ENCODE measurements around the gene EYA3. TPM values are rescaled to one million over a fixed set of nuclear protein-coding genes. Genes with fewer than 3 reads are reported as not detected.

EYA3 gene, protein sequence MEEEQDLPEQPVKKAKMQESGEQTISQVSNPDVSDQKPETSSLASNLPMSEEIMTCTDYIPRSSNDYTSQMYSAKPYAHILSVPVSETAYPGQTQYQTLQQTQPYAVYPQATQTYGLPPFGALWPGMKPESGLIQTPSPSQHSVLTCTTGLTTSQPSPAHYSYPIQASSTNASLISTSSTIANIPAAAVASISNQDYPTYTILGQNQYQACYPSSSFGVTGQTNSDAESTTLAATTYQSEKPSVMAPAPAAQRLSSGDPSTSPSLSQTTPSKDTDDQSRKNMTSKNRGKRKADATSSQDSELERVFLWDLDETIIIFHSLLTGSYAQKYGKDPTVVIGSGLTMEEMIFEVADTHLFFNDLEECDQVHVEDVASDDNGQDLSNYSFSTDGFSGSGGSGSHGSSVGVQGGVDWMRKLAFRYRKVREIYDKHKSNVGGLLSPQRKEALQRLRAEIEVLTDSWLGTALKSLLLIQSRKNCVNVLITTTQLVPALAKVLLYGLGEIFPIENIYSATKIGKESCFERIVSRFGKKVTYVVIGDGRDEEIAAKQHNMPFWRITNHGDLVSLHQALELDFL
- total RNA-seq (ENCODE audit: unreplicated experiment): 20.7 TPM
- long read RNA-seq, partial matches to known transcripts: 1 of 3 reads
- long read RNA-seq, other reads (novel, unspliced or antisense): 2 of 3 reads

DNA sequence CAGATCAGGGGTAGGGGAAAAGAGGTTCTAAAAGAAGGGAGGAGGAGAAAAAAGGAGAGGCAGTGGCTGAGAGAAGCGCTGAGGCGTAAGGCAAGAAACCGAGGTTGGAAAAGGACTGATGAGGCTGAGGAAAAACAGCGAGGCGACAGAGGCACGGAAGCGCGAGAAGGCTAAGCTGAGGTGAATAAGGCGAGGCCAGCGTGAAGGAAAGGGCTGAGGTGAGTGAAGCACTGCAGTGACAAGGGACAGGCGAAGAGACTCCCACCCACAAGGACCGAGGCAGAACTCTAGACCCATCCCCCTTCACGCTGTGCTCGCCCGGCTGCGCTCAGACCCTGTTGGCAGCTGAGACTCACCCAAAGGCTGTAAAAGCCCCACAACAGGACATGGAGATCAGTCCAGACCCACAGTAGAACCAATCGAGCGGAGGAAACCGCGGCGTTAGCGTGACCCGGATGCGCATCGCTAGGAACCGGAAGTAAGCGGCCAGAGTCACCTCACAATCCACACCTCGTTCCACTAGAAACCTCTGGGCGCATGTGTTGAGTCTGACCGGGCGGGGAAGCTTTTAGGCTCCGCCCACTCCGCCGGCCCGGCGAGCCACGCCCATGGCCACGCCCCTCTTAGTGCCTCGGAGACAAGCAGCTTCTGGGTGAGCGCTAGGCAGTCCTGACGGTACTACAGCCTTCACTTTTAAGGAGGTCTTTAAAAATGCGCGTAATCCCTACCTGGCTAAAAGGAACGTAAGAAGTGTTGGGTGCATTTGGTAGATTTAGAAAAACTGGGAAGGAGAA, at the start of gene EYA3:
Gene EYA3, minus strand, starts transcription at position 443 of the 794 bp plus-strand sequence. CDS start 30,584 bp downstream, outside the sequence.
- H3K4me1 Mint-ChIP-seq (ENCODE audit: unreplicated experiment): peaks cover 15% of the 10 kb centered on the region
- H3K27me3 Mint-ChIP-seq (ENCODE audit: unreplicated experiment): no peaks in the 10 kb centered on the region
- H3K36me3 Mint-ChIP-seq (ENCODE audit: low read depth, unreplicated experiment): peaks cover 4% of the 10 kb centered on the region
- TF ChIP-seq CTCF (IDR thresholded peaks at IDR 0.05; ENCODE audit: unreplicated experiment): no peak
- peak within 1 kb of the TSS; percentile 98 for H3K4me3 Mint-ChIP-seq (ENCODE audit: unreplicated experiment)
- H3K27ac Mint-ChIP-seq (ENCODE audit: unreplicated experiment): peak within 1 kb of the TSS; percentile 98
- H3K9me3 Mint-ChIP-seq (ENCODE audit: unreplicated experiment): no peaks in the 10 kb centered on the region
- peak; percentile 99 for DNase-seq (ENCODE audit: low spot score)

- peaks cover 18% of the 10 kb centered on the region for H3K4me1 Mint-ChIP-seq (ENCODE audit: unreplicated experiment)
- TF ChIP-seq CTCF (IDR thresholded peaks at IDR 0.05; ENCODE audit: unreplicated experiment): no peak
- no peak for DNase-seq (ENCODE audit: low spot score)
- H3K4me3 Mint-ChIP-seq (ENCODE audit: unreplicated experiment): no peak overlapping the region
- H3K36me3 Mint-ChIP-seq (ENCODE audit: low read depth, unreplicated experiment): no peaks in the 10 kb centered on the region
- no peaks in the 10 kb centered on the region for H3K9me3 Mint-ChIP-seq (ENCODE audit: unreplicated experiment)
- no peak overlapping the region for H3K27ac Mint-ChIP-seq (ENCODE audit: unreplicated experiment)
- H3K27me3 Mint-ChIP-seq (ENCODE audit: unreplicated experiment): peaks cover 4% of the 10 kb centered on the region
These were observed 48.7 kb upstream of the EYA3 start for GRCh38 chr1:28136922-28137613.

DNA sequence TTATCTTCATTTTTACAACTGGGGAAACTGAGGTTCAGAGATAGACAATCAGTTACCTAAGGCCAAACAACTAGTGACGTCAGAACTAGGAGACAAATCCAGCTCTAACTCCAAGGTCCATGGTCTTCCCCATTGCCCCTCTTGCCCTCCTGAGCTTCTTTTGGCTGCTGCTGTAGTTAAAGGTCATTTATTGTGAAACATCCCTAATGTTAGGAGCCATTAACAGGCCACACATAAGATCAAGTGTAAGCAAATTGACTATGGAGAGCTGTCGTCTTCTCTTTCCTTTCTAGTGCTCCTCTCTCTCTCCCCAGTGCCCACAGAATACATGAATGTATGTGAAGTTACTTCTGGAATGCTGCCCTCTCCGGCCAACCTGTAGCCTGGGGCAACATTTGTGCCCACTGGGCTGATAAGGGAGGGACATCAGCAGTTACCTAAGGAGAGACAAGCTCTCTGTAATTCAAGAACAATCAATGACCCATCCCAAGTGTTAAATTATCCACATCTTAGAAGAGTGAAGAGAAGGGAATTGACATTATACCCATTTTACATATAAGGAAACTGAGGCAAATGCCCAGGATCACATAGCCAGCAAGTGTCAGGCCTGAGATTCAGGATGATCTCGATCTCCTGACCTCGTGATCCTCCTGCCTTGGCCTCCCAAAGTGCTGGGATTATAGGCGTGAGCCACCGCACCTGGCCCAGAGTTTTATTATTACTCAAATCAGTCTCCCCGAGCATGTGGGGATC, 47.9 kb upstream of the EYA3 start:
- H3K36me3 Mint-ChIP-seq (ENCODE audit: low read depth, unreplicated experiment): no peaks in the 10 kb centered on the region
- peaks cover 18% of the 10 kb centered on the region for H3K4me1 Mint-ChIP-seq (ENCODE audit: unreplicated experiment)
- no peak for DNase-seq (ENCODE audit: low spot score)
- H3K27ac Mint-ChIP-seq (ENCODE audit: unreplicated experiment): no peak overlapping the region
- no peak for TF ChIP-seq CTCF (IDR thresholded peaks at IDR 0.05; ENCODE audit: unreplicated experiment)
- H3K4me3 Mint-ChIP-seq (ENCODE audit: unreplicated experiment): no peak overlapping the region
- peaks cover 4% of the 10 kb centered on the region for H3K27me3 Mint-ChIP-seq (ENCODE audit: unreplicated experiment)
- H3K9me3 Mint-ChIP-seq (ENCODE audit: unreplicated experiment): no peaks in the 10 kb centered on the region

DNA sequence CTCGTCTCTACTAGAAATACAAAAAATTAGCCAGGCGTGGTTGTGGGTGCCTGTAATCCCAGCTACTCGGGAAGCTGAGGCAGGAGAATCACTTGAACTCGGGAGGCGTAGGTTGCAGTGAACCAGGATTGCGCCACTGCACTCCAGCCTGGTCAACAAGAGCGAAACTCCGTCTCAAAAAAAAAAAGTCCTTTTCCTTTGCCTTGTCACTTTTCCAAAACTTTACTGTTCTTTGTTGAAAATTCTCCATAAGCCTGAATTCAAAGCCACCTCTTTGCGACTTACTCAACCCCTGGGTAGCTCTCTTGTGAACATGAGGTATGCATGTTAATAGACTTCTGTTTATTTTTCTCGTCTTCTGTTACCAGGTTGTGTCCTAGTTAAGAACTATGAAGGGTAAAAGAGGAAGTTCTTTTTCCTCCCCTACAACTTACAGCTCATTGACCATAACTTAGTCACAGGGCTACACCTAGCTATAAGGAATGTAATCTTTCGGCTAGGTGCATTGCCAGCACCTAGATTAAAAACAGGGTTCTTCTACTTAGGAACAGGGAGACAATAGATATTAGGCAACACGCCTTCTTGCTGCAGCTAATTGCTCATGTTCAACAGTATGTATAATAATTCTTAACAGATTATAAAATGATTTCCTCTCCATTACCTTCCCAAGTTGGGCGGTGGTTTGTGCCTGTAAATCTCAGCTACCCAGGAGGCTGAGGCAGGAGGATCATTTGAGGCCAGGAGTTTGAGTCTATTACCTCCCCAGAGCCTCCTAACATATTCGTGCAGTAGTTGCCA, 47.2 kb upstream of the EYA3 start:
- Mint-ChIP-seq H3K27ac (ENCODE audit: unreplicated experiment) (no peak overlapping the region), H3K4me3 (ENCODE audit: unreplicated experiment) (no peak overlapping the region), H3K4me1 (ENCODE audit: unreplicated experiment) (peaks cover 18% of the 10 kb centered on the region), H3K36me3 (ENCODE audit: low read depth, unreplicated experiment) (no peaks in the 10 kb centered on the region), H3K27me3 (ENCODE audit: unreplicated experiment) (peaks cover 4% of the 10 kb centered on the region), H3K9me3 (ENCODE audit: unreplicated experiment) (no peaks in the 10 kb centered on the region)
- DNase-seq (ENCODE audit: low spot score): no peak
- no peak for TF ChIP-seq CTCF (IDR thresholded peaks at IDR 0.05; ENCODE audit: unreplicated experiment)

Data from endothelial cell (in vitro differentiated cells).